Right cardiac atrium (tissue), 5 donors: ENCODE data around the gene CHTF18. TPM values are rescaled to one million over a fixed set of nuclear protein-coding genes. Genes with fewer than 3 reads are reported as not detected.

Source experiments
- ATAC-seq, 2 donors: fragments of 200-7000 bp; cut with Tn5 transposase; one replicate each; pipeline versions ENCODE4 v1.8.0 to v1.9.1; 2020; ENCODE audit warnings: moderate library complexity in 2 of 2, mild to moderate bottlenecking in 1 of 2
- DNase-seq, 3 donors: peaks; one replicate each; pipeline ENCODE4 v3.0.0-alpha.2; 2020
- H3K27ac ChIP-seq: one replicate; pipeline ENCODE4 v1.5.1; 2013; ENCODE audit warnings: mild to moderate bottlenecking, low read length, control low read depth, moderate library complexity
- H3K27me3 ChIP-seq: one replicate; pipeline ENCODE4 v1.6.1; 2013; ENCODE audit not compliant: control insufficient read depth, insufficient read depth
- H3K4me1 ChIP-seq: one replicate; pipeline ENCODE4 v1.6.1; 2013; ENCODE audit warnings: low read length; ENCODE audit not compliant: control insufficient read depth, insufficient read depth
- H3K4me3 ChIP-seq: one replicate; pipeline ENCODE4 v1.5.1; 2013; ENCODE audit warnings: low read length, control low read depth
- H3K9me3 ChIP-seq: one replicate; pipeline ENCODE4 v1.6.1; 2013; ENCODE audit warnings: low read length; ENCODE audit not compliant: control insufficient read depth
- WGBS: extraction: QIAGEN DNeasy Blood & Tissue Kit; methylation state at CpG from one replicate; pipeline ENCODE4 v1.1.7; 2013; 5-methylcytosine and 5-hydroxymethylcytosine counted together
- intact Hi-C, 4 donors: fragments of 100-400 bp; cut with DNase I; formaldehyde crosslinking; loops; one replicate each; pipeline versions ENCODE4 v1.11.0 to v1.14.0; 2022 to 2023
- microRNA-seq, 2 donors: library from miRNA; unstranded; fragments of <30 nt; microRNA quantifications; one replicate each; pipeline ENCODE4 v1.2.0, GENCODE V29; 2020 to 2021
- polyA plus RNA-seq: library from polyadenylated mRNA; stranded (reverse); fragments of 200-250 nt; gene quantifications from one replicate; pipeline ENCODE4 v1.2.3, GENCODE V29; 2013
- total RNA-seq, 4 donors: library from RNA; stranded (reverse); fragmentation: NEBNext Ultra II Directional; extraction: Animal tissue kit (Norgen Biotek cat#: 25700); gene quantifications; one replicate each; pipeline ENCODE4 v1.2.1, GENCODE V29; 2021
- donor health status: healthy with polysubstance abuse.
- donor health status: DM: no; HTN: yes; CAD: no.
- donor health status: DM: no; HTN: no; CAD: no.
- donor health status: DM: no; HTN: yes; CAD: no; lungs with severe emphysema.
- donor health status: DM: yes; HTN: yes; CAD: no.

The CHTF18 gene
- total and polyA plus RNA-seq, 5 donors = 3.4 to 6.9 (median 4.5) TPM

GRCh38 chr16:842061-842476, 53.6 kb downstream of the CHTF18 start:
- Histone ChIP-seq H3K9me3 (no peaks in the 10 kb centered on the region), H3K4me3 (no peak overlapping the region), H3K27me3 (no peaks in the 10 kb centered on the region), H3K4me1 (no peaks in the 10 kb centered on the region), H3K27ac (no peak overlapping the region)
- ATAC-seq (peak in 1 of 2 donors; percentile 20), DNase-seq (peak in 2 of 3 donors; percentile 7 to 41)
- WGBS = 63% methylated on average over 19 of the region's 19 CpGs
- intact Hi-C loops = no loop called here

DNA sequence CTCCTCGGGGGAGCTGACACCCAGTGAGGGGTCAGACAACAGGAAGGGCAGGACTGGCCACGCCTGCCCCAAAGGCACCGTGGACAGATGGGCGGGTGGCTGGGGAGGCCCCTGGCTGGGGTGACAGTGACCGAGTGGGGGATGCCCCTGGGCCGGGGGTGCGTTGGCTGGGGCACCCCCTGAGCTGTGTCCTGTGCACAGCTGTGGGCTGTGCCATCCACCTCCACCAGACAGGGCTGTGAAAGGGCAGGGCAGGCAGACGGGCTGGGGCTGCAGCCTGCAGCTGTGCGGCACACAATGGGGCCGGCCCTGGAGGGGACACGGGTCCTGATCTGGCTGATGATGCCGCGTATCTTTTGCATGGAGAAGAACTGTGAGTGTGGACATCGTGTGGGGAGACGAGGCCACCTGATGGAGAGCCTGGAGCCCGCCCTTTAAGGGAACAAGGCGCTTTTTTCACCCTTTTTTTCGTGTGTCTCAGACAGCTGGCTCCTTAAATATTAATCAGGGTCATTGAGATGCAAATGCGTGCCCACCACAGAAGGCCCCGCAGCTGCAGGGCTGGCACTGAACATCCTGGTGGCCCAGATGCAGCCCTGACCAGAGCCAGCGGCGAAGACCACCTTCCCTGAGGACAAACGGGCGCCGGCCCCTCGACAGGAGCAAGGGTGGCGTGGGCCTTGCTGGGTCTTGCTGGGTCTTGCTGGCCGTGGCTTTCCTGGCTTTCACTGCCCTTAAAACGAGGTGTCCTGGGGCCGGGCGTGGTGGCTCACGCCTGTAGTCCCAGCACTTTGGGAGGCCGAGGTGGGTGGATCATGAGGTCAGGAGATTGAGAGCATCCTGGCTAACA, 54.5 kb downstream of the CHTF18 start:
- H3K27ac ChIP-seq = no peak overlapping the region
- no peaks in the 10 kb centered on the region for H3K27me3 ChIP-seq
- intact Hi-C loops = no loop called here
- H3K9me3 ChIP-seq = no peaks in the 10 kb centered on the region
- no peak overlapping the region for H3K4me3 ChIP-seq
- DNase-seq (peak in 2 of 3 donors; percentile 16 to 36), ATAC-seq (peak; percentile 13 to 14)
- no peaks in the 10 kb centered on the region for H3K4me1 ChIP-seq
- WGBS = 83% methylated on average over 33 of the region's 33 CpGs

DNA sequence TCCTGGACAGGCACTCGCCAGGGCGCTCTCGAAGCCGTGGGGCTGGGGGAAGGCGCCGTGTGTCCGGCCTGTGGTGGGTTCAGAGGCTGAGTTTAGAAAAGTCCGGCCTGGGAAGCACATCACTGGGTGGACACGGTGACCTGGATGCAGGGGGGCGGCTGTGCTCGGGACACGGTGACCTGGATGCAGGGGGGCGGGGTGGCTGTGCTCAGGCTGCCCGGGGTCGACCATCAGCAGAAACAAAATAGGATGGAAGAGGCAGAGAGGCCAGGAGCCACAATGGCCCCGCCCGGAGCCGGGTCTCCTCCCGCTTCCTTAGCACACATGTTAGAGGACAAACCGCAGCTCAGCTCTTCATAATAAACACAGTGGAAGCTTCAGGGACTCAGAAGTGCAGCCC, 55.4 kb downstream of the CHTF18 start:
- 86% methylated on average over 20 of the region's 20 CpGs for WGBS
- intact Hi-C loops = no loop called here
- no peak overlapping the region for H3K4me3 ChIP-seq
- H3K9me3 ChIP-seq = no peaks in the 10 kb centered on the region
- DNase-seq (peak in 2 of 3 donors; percentile 2 to 53), ATAC-seq (no peak)
- no peaks in the 10 kb centered on the region for H3K27me3 ChIP-seq
- no peaks in the 10 kb centered on the region for H3K4me1 ChIP-seq
- no peak overlapping the region for H3K27ac ChIP-seq

- ATAC-seq = no peak
- no peaks in the 10 kb centered on the region for H3K4me1 ChIP-seq
- H3K27me3 ChIP-seq = no peaks in the 10 kb centered on the region
- no peak overlapping the region for H3K4me3 ChIP-seq
- H3K9me3 ChIP-seq = no peaks in the 10 kb centered on the region
- peak in 2 of 3 donors; percentile 5 to 48 for DNase-seq
- no peak overlapping the region for H3K27ac ChIP-seq
- intact Hi-C loops = no loop called here
- WGBS = 92% methylated on average over 48 of the region's 48 CpGs
Measured at GRCh38 chr16:844638-845350, 56.4 kb downstream of the CHTF18 start.

- no peak overlapping the region for H3K4me3 ChIP-seq
- ATAC-seq (no peak), DNase-seq (peak in 1 of 3 donors; percentile 42)
- H3K27me3 ChIP-seq = no peaks in the 10 kb centered on the region
- intact Hi-C loops = no loop called here
- H3K27ac ChIP-seq = no peak overlapping the region
- no peaks in the 10 kb centered on the region for H3K4me1 ChIP-seq
- H3K9me3 ChIP-seq = no peaks in the 10 kb centered on the region
- WGBS = 83% methylated on average over 26 of the region's 26 CpGs
Measured at GRCh38 chr16:845351-845745, 56.9 kb downstream of the CHTF18 start.

DNA sequence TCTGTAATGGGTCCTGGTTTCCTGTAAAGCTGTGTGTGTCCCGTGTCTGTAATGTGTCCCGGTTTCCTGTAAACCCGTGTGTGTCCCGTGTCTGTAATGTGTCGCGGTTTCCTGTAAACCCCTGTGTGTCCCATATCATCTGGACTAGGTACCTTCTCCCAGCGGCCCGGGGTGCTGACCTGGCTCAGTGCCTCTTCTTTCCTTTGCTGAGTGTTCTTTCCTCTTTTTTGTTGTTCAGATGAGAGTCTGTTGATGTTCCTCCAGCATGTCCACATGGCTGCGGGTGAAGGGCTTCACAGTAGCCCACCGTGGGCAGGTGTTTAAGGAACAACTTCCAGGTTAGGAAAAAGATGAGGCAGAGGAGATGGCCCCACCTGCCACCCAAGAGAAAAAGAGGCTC, 58.7 kb downstream of the CHTF18 start:
- peak in 1 of 3 donors; percentile 23 for DNase-seq
- Histone ChIP-seq H3K4me1 (no peaks in the 10 kb centered on the region), H3K4me3 (no peak overlapping the region), H3K27ac (no peak overlapping the region), H3K9me3 (no peaks in the 10 kb centered on the region), H3K27me3 (no peaks in the 10 kb centered on the region)
- ATAC-seq = no peak
- intact Hi-C loops = no loop called here
- 86% methylated on average over 10 of the region's 10 CpGs for WGBS

Small RNA genes within 50 kb of the gene (microRNA-seq; reads per million reads assigned to microRNA genes)
- 0 reads per million in 2 donors for gene MIR662

Other genes with a start within 250 kb of the CHTF18 start
- not detected for gene PRR35, start 228.2 kb upstream of the CHTF18 start, total RNA-seq
- not detected for gene PRR35, start 228.2 kb upstream of the CHTF18 start, polyA plus RNA-seq
- under 1 TPM; 0.22 to 0.62 (median 0.54) TPM for gene NHLRC4, start 221.6 kb upstream of the CHTF18 start, total RNA-seq
- 0.84 TPM for gene NHLRC4, start 221.6 kb upstream of the CHTF18 start, polyA plus RNA-seq
- gene PIGQ, start 218.7 kb upstream of the CHTF18 start, total RNA-seq = 10 to 100 TPM; 19.8 to 23.0 (median 21.6) TPM
- 22.9 TPM for gene PIGQ, start 218.7 kb upstream of the CHTF18 start, polyA plus RNA-seq
- 10 to 100 TPM; 10.9 to 13.4 (median 11.9) TPM for gene RAB40C, start 198.6 kb upstream of the CHTF18 start, total RNA-seq
- 13.4 TPM for gene RAB40C, start 198.6 kb upstream of the CHTF18 start, polyA plus RNA-seq
- under 1 TPM; 0.15 to 0.70 (median 0.20) TPM for gene WFIKKN1, start 157.6 kb upstream of the CHTF18 start, total RNA-seq
- 0.29 TPM for gene WFIKKN1, start 157.6 kb upstream of the CHTF18 start, polyA plus RNA-seq
- 10 to 100 TPM; 55.4 to 60.3 (median 56.6) TPM for gene METTL26, start 152.3 kb upstream of the CHTF18 start, total RNA-seq
- 128 TPM for gene METTL26, start 152.3 kb upstream of the CHTF18 start, polyA plus RNA-seq
- gene MCRIP2, start 146.8 kb upstream of the CHTF18 start, total RNA-seq = 100 to 1,000 TPM in 1 of 4 donors, 10 to 100 TPM in 3; 71.2 to 121 (median 85.6) TPM
- gene MCRIP2, start 146.8 kb upstream of the CHTF18 start, polyA plus RNA-seq = 141 TPM
- gene WDR90, start 139.3 kb upstream of the CHTF18 start, total RNA-seq = 10 to 100 TPM; 10.5 to 13.7 (median 12.0) TPM
- 8.1 TPM for gene WDR90, start 139.3 kb upstream of the CHTF18 start, polyA plus RNA-seq
- 100 to 1,000 TPM in 1 of 4 donors, 10 to 100 TPM in 3; 84.3 to 104 (median 90.8) TPM for gene RHOT2, start 120.5 kb upstream of the CHTF18 start, total RNA-seq
- 101 TPM for gene RHOT2, start 120.5 kb upstream of the CHTF18 start, polyA plus RNA-seq
- gene RHBDL1, start 112.9 kb upstream of the CHTF18 start, total RNA-seq = 1 to 10 TPM in 3 of 4 donors, under 1 TPM in 1; 0.89 to 2.9 (median 1.7) TPM
- gene RHBDL1, start 112.9 kb upstream of the CHTF18 start, polyA plus RNA-seq = 2.3 TPM
- gene STUB1, start 108.2 kb upstream of the CHTF18 start, total RNA-seq = 100 to 1,000 TPM; 114 to 121 (median 119) TPM
- gene STUB1, start 108.2 kb upstream of the CHTF18 start, polyA plus RNA-seq = 126 TPM
- gene JMJD8, start 104.3 kb upstream of the CHTF18 start, total RNA-seq = 10 to 100 TPM; 52.0 to 55.7 (median 54.6) TPM
- 49.7 TPM for gene JMJD8, start 104.3 kb upstream of the CHTF18 start, polyA plus RNA-seq
- 1 to 10 TPM; 7.1 to 9.0 (median 8.2) TPM for gene WDR24, start 98.2 kb upstream of the CHTF18 start, total RNA-seq
- gene WDR24, start 98.2 kb upstream of the CHTF18 start, polyA plus RNA-seq = 6.3 TPM
- gene FBXL16, start 82.8 kb upstream of the CHTF18 start, total RNA-seq = under 1 TPM; 0.19 to 0.38 (median 0.28) TPM
- 0.34 TPM for gene FBXL16, start 82.8 kb upstream of the CHTF18 start, polyA plus RNA-seq
- 10 to 100 TPM; 65.2 to 75.0 (median 69.4) TPM for gene METRN, start 73.5 kb upstream of the CHTF18 start, total RNA-seq
- 68.2 TPM for gene METRN, start 73.5 kb upstream of the CHTF18 start, polyA plus RNA-seq
- 10 to 100 TPM; 25.7 to 38.8 (median 33.2) TPM for gene ANTKMT, start 67.5 kb upstream of the CHTF18 start, total RNA-seq
- gene ANTKMT, start 67.5 kb upstream of the CHTF18 start, polyA plus RNA-seq = 37.6 TPM
- gene CCDC78, start 62.2 kb upstream of the CHTF18 start, total RNA-seq = under 1 TPM in 3 of 4 donors, not detected in 1; 0.36 to 0.97 (median 0.40) TPM
- 0.48 TPM for gene CCDC78, start 62.2 kb upstream of the CHTF18 start, polyA plus RNA-seq
- gene HAGHL, start 61.5 kb upstream of the CHTF18 start, total RNA-seq = 10 to 100 TPM in 3 of 4 donors, 1 to 10 TPM in 1; 7.5 to 15.3 (median 12.0) TPM
- 21.0 TPM for gene HAGHL, start 61.5 kb upstream of the CHTF18 start, polyA plus RNA-seq
- gene CIAO3, start 47.6 kb upstream of the CHTF18 start, total RNA-seq = 10 to 100 TPM; 21.5 to 31.3 (median 23.4) TPM
- gene CIAO3, start 47.6 kb upstream of the CHTF18 start, polyA plus RNA-seq = 28.2 TPM
- 1 to 10 TPM in 2 of 4 donors, under 1 TPM in 1, not detected in 1; 0.92 to 3.1 (median 1.0) TPM for gene MSLN, start 27.9 kb upstream of the CHTF18 start, total RNA-seq
- not detected for gene MSLN, start 27.9 kb upstream of the CHTF18 start, polyA plus RNA-seq
- gene RPUSD1, start 239 bp upstream of the CHTF18 start, total RNA-seq = 10 to 100 TPM in 2 of 4 donors, 1 to 10 TPM in 2; 9.3 to 11.8 (median 9.9) TPM
- 11.5 TPM for gene RPUSD1, start 239 bp upstream of the CHTF18 start, polyA plus RNA-seq
- gene GNG13, start 12.1 kb downstream of the CHTF18 start, total RNA-seq = not detected
- gene GNG13, start 12.1 kb downstream of the CHTF18 start, polyA plus RNA-seq = not detected
- gene LMF1, start 182.4 kb downstream of the CHTF18 start, total RNA-seq = 10 to 100 TPM; 10.6 to 13.3 (median 11.2) TPM
- gene LMF1, start 182.4 kb downstream of the CHTF18 start, polyA plus RNA-seq = 7.8 TPM
- gene SOX8, start 193.2 kb downstream of the CHTF18 start, total RNA-seq = 1 to 10 TPM in 3 of 4 donors, under 1 TPM in 1; 0.97 to 2.1 (median 1.9) TPM
- 1.5 TPM for gene SOX8, start 193.2 kb downstream of the CHTF18 start, polyA plus RNA-seq